ENCODE measurements around the gene KRT83. TPM values are rescaled to one million over a fixed set of nuclear protein-coding genes. Genes with fewer than 3 reads are reported as not detected.

KRT83 gene
- total and polyA plus RNA-seq, 2 donors (not counting 1 experiment from before 2014, with no cell fraction given), result not detected

DNA sequence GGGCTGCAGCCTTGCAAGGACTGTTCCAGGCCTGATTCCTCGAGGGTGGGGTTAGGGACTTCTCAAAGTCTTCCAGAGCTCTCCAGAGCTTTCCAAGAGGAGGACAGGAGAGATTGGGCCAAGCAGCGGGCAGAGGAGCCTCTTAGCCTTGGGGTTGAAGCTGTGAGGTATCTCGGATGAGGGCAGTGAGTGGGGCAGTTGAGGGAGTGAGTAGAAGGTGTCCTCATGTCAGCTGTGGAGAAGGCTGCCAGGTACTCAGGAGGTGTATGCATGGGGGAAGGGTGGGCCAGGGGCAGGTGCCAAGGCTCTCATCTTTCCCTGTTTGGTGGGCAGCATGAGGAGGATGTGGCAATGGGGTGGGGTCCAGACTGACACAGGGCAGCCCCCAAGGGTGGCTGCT lies 7.7 kb downstream of the KRT83 start:
- H3K9me3 ChIP-seq (ENCODE audit: control insufficient read depth, insufficient read depth, low read depth, low read length), result no peaks in the 10 kb centered on the region
- DNase-seq (ENCODE audit: low read depth in 2 of 2), result no peak
- no peak overlapping the region for H3K4me2 ChIP-seq (ENCODE audit: extremely low read depth, insufficient read depth, low read length)
- no peak overlapping the region for H2AFZ ChIP-seq (ENCODE audit: low read length)
- H3K4me3 ChIP-seq (replicated peaks in 1 of 4; ENCODE audit: control extremely low read depth in 1 of 4, insufficient read depth in 1 of 4, low read depth in 3 of 4, low read length in 4 of 4), result no peak overlapping the region
- no peaks in the 10 kb centered on the region for H3K36me3 ChIP-seq (ENCODE audit: control insufficient read depth, insufficient read depth, low read length)
- TF ChIP-seq EZH2 (IDR thresholded peaks at IDR 0.05; ENCODE audit: low read length, missing control alignments) (no peak), CTCF (conservative IDR thresholded peaks at IDR 0.05 in 1 of 2, IDR thresholded peaks at IDR 0.05 in 1 of 2; ENCODE audit: low read depth in 1 of 2, low read length in 2 of 2) (no peak)
- no peak overlapping the region for H3K9ac ChIP-seq (ENCODE audit: insufficient read depth, low read length)
- H4K20me1 ChIP-seq (ENCODE audit: control insufficient read depth, extremely low read depth, insufficient read depth, low read length), result no peaks in the 10 kb centered on the region
- H3K79me2 ChIP-seq (ENCODE audit: control insufficient read depth, insufficient read depth, low read length), result no peaks in the 10 kb centered on the region
- no peaks in the 10 kb centered on the region for H3K4me1 ChIP-seq (ENCODE audit: control insufficient read depth, extremely low read depth, insufficient read depth, low read length)
- no peak overlapping the region for H3K27ac ChIP-seq (ENCODE audit: insufficient read depth, low read length)
- peaks cover 46% of the 10 kb centered on the region for H3K27me3 ChIP-seq (ENCODE audit: control insufficient read depth, insufficient read depth, low read length)

GRCh38 chr12:52312086-52312485 lies 9.1 kb downstream of the KRT83 start:
- H3K79me2 ChIP-seq (ENCODE audit: control insufficient read depth, insufficient read depth, low read length), result no peaks in the 10 kb centered on the region
- no peak for DNase-seq (ENCODE audit: low read depth in 2 of 2)
- no peaks in the 10 kb centered on the region for H3K9me3 ChIP-seq (ENCODE audit: control insufficient read depth, insufficient read depth, low read depth, low read length)
- TF ChIP-seq CTCF (conservative IDR thresholded peaks at IDR 0.05 in 1 of 2, IDR thresholded peaks at IDR 0.05 in 1 of 2; ENCODE audit: low read depth in 1 of 2, low read length in 2 of 2) (no peak), EZH2 (IDR thresholded peaks at IDR 0.05; ENCODE audit: low read length, missing control alignments) (no peak)
- H3K27me3 ChIP-seq (ENCODE audit: control insufficient read depth, insufficient read depth, low read length), result peaks cover 56% of the 10 kb centered on the region
- H3K4me1 ChIP-seq (ENCODE audit: control insufficient read depth, extremely low read depth, insufficient read depth, low read length), result no peaks in the 10 kb centered on the region
- no peaks in the 10 kb centered on the region for H3K36me3 ChIP-seq (ENCODE audit: control insufficient read depth, insufficient read depth, low read length)
- H3K4me2 ChIP-seq (ENCODE audit: extremely low read depth, insufficient read depth, low read length), result no peak overlapping the region
- H3K4me3 ChIP-seq (replicated peaks in 1 of 4; ENCODE audit: control extremely low read depth in 1 of 4, insufficient read depth in 1 of 4, low read depth in 3 of 4, low read length in 4 of 4), result no peak overlapping the region
- no peak overlapping the region for H3K27ac ChIP-seq (ENCODE audit: insufficient read depth, low read length)
- H2AFZ ChIP-seq (ENCODE audit: low read length), result no peak overlapping the region
- H4K20me1 ChIP-seq (ENCODE audit: control insufficient read depth, extremely low read depth, insufficient read depth, low read length), result no peaks in the 10 kb centered on the region
- no peak overlapping the region for H3K9ac ChIP-seq (ENCODE audit: insufficient read depth, low read length)

GRCh38 chr12:52311285-52311648 lies 9.9 kb downstream of the KRT83 start:
- H4K20me1 ChIP-seq (ENCODE audit: control insufficient read depth, extremely low read depth, insufficient read depth, low read length), result no peaks in the 10 kb centered on the region
- peaks cover 61% of the 10 kb centered on the region for H3K27me3 ChIP-seq (ENCODE audit: control insufficient read depth, insufficient read depth, low read length)
- no peaks in the 10 kb centered on the region for H3K4me1 ChIP-seq (ENCODE audit: control insufficient read depth, extremely low read depth, insufficient read depth, low read length)
- no peaks in the 10 kb centered on the region for H3K36me3 ChIP-seq (ENCODE audit: control insufficient read depth, insufficient read depth, low read length)
- H3K79me2 ChIP-seq (ENCODE audit: control insufficient read depth, insufficient read depth, low read length), result no peaks in the 10 kb centered on the region
- no peak overlapping the region for H3K9ac ChIP-seq (ENCODE audit: insufficient read depth, low read length)
- peak; percentile 33 for TF ChIP-seq EZH2 (IDR thresholded peaks at IDR 0.05; ENCODE audit: low read length, missing control alignments)
- TF ChIP-seq CTCF (conservative IDR thresholded peaks at IDR 0.05 in 1 of 2, IDR thresholded peaks at IDR 0.05 in 1 of 2; ENCODE audit: low read depth in 1 of 2, low read length in 2 of 2), result no peak
- H3K9me3 ChIP-seq (ENCODE audit: control insufficient read depth, insufficient read depth, low read depth, low read length), result no peaks in the 10 kb centered on the region
- DNase-seq (ENCODE audit: low read depth in 2 of 2), result no peak
- no peak overlapping the region for H2AFZ ChIP-seq (ENCODE audit: low read length)
- H3K4me3 ChIP-seq (replicated peaks in 1 of 4; ENCODE audit: control extremely low read depth in 1 of 4, insufficient read depth in 1 of 4, low read depth in 3 of 4, low read length in 4 of 4), result no peak overlapping the region
- H3K27ac ChIP-seq (ENCODE audit: insufficient read depth, low read length), result no peak overlapping the region
- no peak overlapping the region for H3K4me2 ChIP-seq (ENCODE audit: extremely low read depth, insufficient read depth, low read length)

Measured in fibroblast of lung (primary cell).